HL-60 (cell line): ENCODE data around the gene ADAMTS12.

Source experiments
- DNase-seq, 2 experiments: peaks; one replicate each; pipeline ENCODE4 v3.0.0-alpha.2; 2010 to 2020; ENCODE audit warnings: low read depth in 1 of 2, low spot score in 1 of 2
- H3K27ac ChIP-seq: fragments of 250-450 bp; sonication (Bioruptor Pico); replicated peaks from 2 replicates; pipeline ENCODE4 v1.5.1; 2020; ENCODE audit warnings: mild to moderate bottlenecking, moderate library complexity
- H3K27me3 ChIP-seq: fragments of 250-450 bp; sonication (Bioruptor Pico); 2 replicates; pipeline ENCODE4 v1.5.1; 2021; ENCODE audit warnings: mild to moderate bottlenecking, moderate library complexity; ENCODE audit not compliant: insufficient read depth, poor library complexity, severe bottlenecking
- H3K4me3 ChIP-seq: replicated peaks from 2 replicates; pipeline ENCODE4 v1.5.1; 2011; ENCODE audit warnings: mild to moderate bottlenecking, control low read depth, low read length; ENCODE audit not compliant: insufficient read depth
- GABPA ChIP-seq: IDR thresholded peaks from 2 replicates; pipeline ENCODE4 v1.6.1; 2012; ENCODE audit warnings: low read depth
- POLR2AphosphoS5 ChIP-seq: IDR thresholded peaks from 2 replicates; pipeline ENCODE4 v1.6.1; 2012; ENCODE audit warnings: low read depth
- REST ChIP-seq: IDR thresholded peaks from 2 replicates; pipeline ENCODE4 v1.6.1; 2012; ENCODE audit warnings: low read depth; ENCODE audit not compliant: insufficient replicate concordance
- SPI1 ChIP-seq: IDR thresholded peaks from 2 replicates; pipeline ENCODE4 v1.6.1; 2012; ENCODE audit warnings: low read depth, mild to moderate bottlenecking, borderline replicate concordance
- TF ChIP-seq, protein P1 (sequence below): IDR thresholded peaks from one replicate; pipeline ENCODE4 v1.5.1; 2011; ENCODE audit warnings: low read length, control low read depth, inconsistent platforms; ENCODE audit not compliant: insufficient read depth

ADAMTS12 gene

GRCh38 chr5:33828626-33829308 lies 63.0 kb downstream of the ADAMTS12 start:
- Histone ChIP-seq H3K4me3 (no peak overlapping the region), H3K27ac (no peak overlapping the region), H3K27me3 (no peaks in the 10 kb centered on the region)
- no peak for DNase-seq
- TF ChIP-seq REST (no peak), GABPA (no peak), SPI1 (no peak), POLR2AphosphoS5 (no peak)
- TF ChIP-seq, protein P1, sequence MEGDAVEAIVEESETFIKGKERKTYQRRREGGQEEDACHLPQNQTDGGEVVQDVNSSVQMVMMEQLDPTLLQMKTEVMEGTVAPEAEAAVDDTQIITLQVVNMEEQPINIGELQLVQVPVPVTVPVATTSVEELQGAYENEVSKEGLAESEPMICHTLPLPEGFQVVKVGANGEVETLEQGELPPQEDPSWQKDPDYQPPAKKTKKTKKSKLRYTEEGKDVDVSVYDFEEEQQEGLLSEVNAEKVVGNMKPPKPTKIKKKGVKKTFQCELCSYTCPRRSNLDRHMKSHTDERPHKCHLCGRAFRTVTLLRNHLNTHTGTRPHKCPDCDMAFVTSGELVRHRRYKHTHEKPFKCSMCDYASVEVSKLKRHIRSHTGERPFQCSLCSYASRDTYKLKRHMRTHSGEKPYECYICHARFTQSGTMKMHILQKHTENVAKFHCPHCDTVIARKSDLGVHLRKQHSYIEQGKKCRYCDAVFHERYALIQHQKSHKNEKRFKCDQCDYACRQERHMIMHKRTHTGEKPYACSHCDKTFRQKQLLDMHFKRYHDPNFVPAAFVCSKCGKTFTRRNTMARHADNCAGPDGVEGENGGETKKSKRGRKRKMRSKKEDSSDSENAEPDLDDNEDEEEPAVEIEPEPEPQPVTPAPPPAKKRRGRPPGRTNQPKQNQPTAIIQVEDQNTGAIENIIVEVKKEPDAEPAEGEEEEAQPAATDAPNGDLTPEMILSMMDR: no peak

DNA sequence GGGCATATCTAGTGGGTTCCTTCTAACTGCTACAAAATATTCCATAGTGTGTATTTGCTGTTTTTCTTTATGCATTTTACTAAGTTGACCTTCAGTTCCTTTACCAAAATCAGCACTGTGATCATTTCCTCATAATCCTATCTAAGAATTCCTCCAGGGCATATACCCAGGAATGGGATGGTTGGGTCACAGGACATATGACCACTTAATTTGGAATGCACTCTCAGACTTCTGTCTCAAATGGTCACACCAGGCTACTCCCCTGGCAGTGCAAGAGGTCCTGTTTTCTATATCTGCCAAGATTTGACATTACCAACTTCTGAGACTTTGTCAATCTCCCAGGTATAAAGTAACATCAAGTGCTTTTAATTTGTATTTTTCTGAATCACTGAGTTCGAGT lies 63.9 kb downstream of the ADAMTS12 start:
- Histone ChIP-seq H3K27ac (no peak overlapping the region), H3K4me3 (no peak overlapping the region), H3K27me3 (no peaks in the 10 kb centered on the region)
- TF ChIP-seq GABPA (no peak), POLR2AphosphoS5 (no peak), SPI1 (no peak), REST (no peak)
- TF ChIP-seq, protein P1: no peak
- DNase-seq: no peak

DNA sequence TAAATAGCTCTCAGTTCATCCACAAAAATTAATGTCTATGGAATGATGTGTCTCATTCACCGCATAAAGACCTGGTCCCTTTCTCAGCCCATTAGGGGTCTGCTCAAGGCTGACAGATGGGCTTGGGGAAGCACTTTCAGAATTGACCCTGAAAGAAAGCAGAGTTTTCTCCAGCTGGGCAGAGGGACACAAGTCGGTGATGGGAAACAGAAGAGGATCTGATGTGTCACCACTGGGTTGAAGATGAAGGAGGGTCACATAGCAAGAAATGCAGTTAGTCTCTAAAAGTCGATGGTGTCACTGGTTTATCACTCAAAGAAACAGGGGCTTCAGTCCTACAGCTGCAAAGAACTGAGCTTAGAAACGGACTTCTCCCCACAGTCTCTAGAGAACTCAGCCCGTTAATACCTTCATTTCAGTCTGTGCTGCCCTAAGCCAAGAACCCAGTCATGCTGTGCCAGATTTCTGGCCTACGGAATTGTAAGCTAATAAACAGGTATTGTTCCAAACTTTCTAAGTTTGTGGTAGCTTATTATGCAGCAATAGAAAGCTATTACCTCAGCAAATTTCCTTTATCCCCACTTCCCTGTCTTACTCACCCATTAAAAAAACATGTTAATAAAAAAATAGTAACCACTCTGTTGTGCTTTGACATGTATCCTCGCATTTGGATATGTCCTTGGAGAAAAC lies 64.6 kb downstream of the ADAMTS12 start:
- DNase-seq: no peak
- H3K27ac ChIP-seq: no peak overlapping the region
- no peaks in the 10 kb centered on the region for H3K27me3 ChIP-seq
- no peak overlapping the region for H3K4me3 ChIP-seq
- TF ChIP-seq REST: no peak
- TF ChIP-seq, protein P1: no peak
- TF ChIP-seq POLR2AphosphoS5: no peak
- TF ChIP-seq SPI1: no peak
- no peak for TF ChIP-seq GABPA
